Right lobe of liver (tissue), 6 donors: ENCODE data around the gene EFNA5. TPM values are rescaled to one million over a fixed set of nuclear protein-coding genes. Genes with fewer than 3 reads are reported as not detected.

Experiments
- ATAC-seq, 4 donors: fragments of 200-7000 bp; cut with Tn5 transposase; one replicate each; pipeline ENCODE4 v1.9.1; 2020; ENCODE audit warnings: mild to moderate bottlenecking in 4 of 4, moderate library complexity in 4 of 4
- DNase-seq, 3 donors: peaks; one replicate each; pipeline ENCODE4 v3.0.0-alpha.2; 2020
- H3K27ac ChIP-seq, 3 donors: fragments of 200-600 bp; one replicate each; pipeline ENCODE4 v1.8.0; 2022
- H3K27me3 ChIP-seq, 2 donors: fragments of 200-600 bp; one replicate each; pipeline ENCODE4 v1.8.0; 2022
- H3K36me3 ChIP-seq, 4 donors: fragments of 200-600 bp; sonication (generic) in 1 of 4; one replicate each; pipeline versions ENCODE4 v1.5.1 to v1.8.0; 2017 to 2022; ENCODE audit warnings: control low read depth in 1 of 4
- H3K4me1 ChIP-seq, 4 donors: fragments of 200-600 bp; sonication (generic) in 1 of 4; one replicate each; pipeline versions ENCODE4 v1.5.1 to v1.8.0; 2017 to 2022; ENCODE audit warnings: control low read depth in 1 of 4
- H3K4me3 ChIP-seq, 3 donors: fragments of 200-600 bp; one replicate each; pipeline ENCODE4 v1.8.0; 2022
- H3K9me3 ChIP-seq, 4 donors: fragments of 200-600 bp; sonication (generic) in 1 of 4; one replicate each; pipeline versions ENCODE4 v1.5.1 to v1.8.0; 2017 to 2022; ENCODE audit warnings: control low read depth in 1 of 4
- POLR2A ChIP-seq: fragments of 450-650 bp; IDR thresholded peaks from one replicate; pipeline ENCODE4 v1.6.1; 2017; ENCODE audit warnings: antibody characterized with exemption, mild to moderate bottlenecking
- WGBS: methylation state at CpG from one replicate; pipeline ENCODE4 v1.1.6; 2018; ENCODE audit warnings: low coverage, low lambda C conversion rate; ENCODE audit not compliant: insufficient coverage; ENCODE audit errors: missing lambda C conversion rate; 5-methylcytosine and 5-hydroxymethylcytosine counted together
- intact Hi-C, 2 donors: fragments of 100-400 bp; cut with DNase I; formaldehyde crosslinking; loops; one replicate each; pipeline versions ENCODE4 v1.11.2 to v1.14.1; 2022
- total RNA-seq, 6 experiments: library from RNA; depleted of rRNA in 2 of 6; stranded (reverse); fragments of >200 nt in 2 of 6; fragmentation: NEBNext Ultra II Directional in 3 of 6; extraction: Animal tissue kit (Norgen Biotek cat#: 25700) in 3 of 6; gene quantifications; one replicate each; pipeline versions ENCODE4 v1.1.0 to v1.2.4, GENCODE V29; 2016 to 2023
- TF ChIP-seq, protein P1 (sequence below), 4 donors: fragments of 200-600 bp in 3 of 4; fragments of 450-650 bp in 1 of 4; IDR thresholded peaks; one replicate each; pipeline versions ENCODE4 v1.5.1 to v1.8.0; 2016 to 2022; ENCODE audit warnings: antibody characterized with exemption in 4 of 4, mild to moderate bottlenecking in 2 of 4
- donor health status: DM: no; HTN: yes; CAD: no.
- donor health status: DM: no; HTN: no; CAD: no.
- donor health status: DM: no; HTN: no; CAD: no.
- donor health status: DM: no; HTN: yes; CAD: no.
- donor health status: DM: no; HTN: yes; CAD: no.

Gene EFNA5
- total RNA-seq, 6 experiments from 2014 or later: 0.18 to 11.7 (median 1.4) TPM

GRCh38 chr5:107428303-107428813 is 242.4 kb downstream of the EFNA5 start:
- no peaks in the 10 kb centered on the region for H3K9me3 ChIP-seq
- ATAC-seq (no peak), DNase-seq (no peak)
- H3K27ac ChIP-seq: no peak overlapping the region
- TF ChIP-seq, protein P1, sequence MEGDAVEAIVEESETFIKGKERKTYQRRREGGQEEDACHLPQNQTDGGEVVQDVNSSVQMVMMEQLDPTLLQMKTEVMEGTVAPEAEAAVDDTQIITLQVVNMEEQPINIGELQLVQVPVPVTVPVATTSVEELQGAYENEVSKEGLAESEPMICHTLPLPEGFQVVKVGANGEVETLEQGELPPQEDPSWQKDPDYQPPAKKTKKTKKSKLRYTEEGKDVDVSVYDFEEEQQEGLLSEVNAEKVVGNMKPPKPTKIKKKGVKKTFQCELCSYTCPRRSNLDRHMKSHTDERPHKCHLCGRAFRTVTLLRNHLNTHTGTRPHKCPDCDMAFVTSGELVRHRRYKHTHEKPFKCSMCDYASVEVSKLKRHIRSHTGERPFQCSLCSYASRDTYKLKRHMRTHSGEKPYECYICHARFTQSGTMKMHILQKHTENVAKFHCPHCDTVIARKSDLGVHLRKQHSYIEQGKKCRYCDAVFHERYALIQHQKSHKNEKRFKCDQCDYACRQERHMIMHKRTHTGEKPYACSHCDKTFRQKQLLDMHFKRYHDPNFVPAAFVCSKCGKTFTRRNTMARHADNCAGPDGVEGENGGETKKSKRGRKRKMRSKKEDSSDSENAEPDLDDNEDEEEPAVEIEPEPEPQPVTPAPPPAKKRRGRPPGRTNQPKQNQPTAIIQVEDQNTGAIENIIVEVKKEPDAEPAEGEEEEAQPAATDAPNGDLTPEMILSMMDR (IDR thresholded peaks at IDR 0.05): no peak
- no peak for TF ChIP-seq POLR2A
- H3K4me1 ChIP-seq: no peaks in the 10 kb centered on the region
- intact Hi-C loops: no loop called here
- no peak overlapping the region for H3K4me3 ChIP-seq
- WGBS: 45% methylated on average over 4 of the region's 4 CpGs
- no peaks in the 10 kb centered on the region for H3K27me3 ChIP-seq
- no peaks in the 10 kb centered on the region for H3K36me3 ChIP-seq

- 80% methylated on average over 6 of the region's 6 CpGs for WGBS
- H3K4me1 ChIP-seq: no peaks in the 10 kb centered on the region
- TF ChIP-seq, protein P1 (IDR thresholded peaks at IDR 0.05): no peak
- no peak for TF ChIP-seq POLR2A
- H3K36me3 ChIP-seq: no peaks in the 10 kb centered on the region
- ATAC-seq (no peak), DNase-seq (no peak)
- H3K27me3 ChIP-seq: no peaks in the 10 kb centered on the region
- intact Hi-C loops: no loop called here
- no peaks in the 10 kb centered on the region for H3K9me3 ChIP-seq
- no peak overlapping the region for H3K27ac ChIP-seq
- no peak overlapping the region for H3K4me3 ChIP-seq
These were observed 243.9 kb downstream of the EFNA5 start for GRCh38 chr5:107426872-107427271.

DNA sequence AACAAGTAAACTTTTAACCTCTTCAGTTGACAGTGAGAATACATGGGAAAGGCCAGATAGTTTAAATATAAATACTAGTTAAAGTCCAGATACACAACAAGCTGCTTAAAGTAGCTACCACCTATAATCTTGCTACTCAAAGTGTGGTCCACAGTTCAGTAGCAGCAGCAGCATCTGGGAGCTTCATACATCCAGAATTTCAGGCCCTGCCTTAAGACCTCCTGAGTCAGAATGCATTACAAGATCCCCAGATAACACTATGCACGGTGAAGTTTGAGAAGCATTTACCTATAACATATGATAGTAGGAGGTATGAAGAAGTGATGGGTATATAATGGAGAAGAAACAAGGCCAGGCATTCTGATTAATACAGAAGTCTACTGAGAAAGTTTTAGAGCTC is 244.5 kb downstream of the EFNA5 start:
- Histone ChIP-seq H3K36me3 (no peaks in the 10 kb centered on the region), H3K9me3 (no peaks in the 10 kb centered on the region), H3K4me3 (no peak overlapping the region), H3K27ac (no peak overlapping the region), H3K27me3 (no peaks in the 10 kb centered on the region), H3K4me1 (no peaks in the 10 kb centered on the region)
- TF ChIP-seq POLR2A: no peak
- TF ChIP-seq, protein P1 (IDR thresholded peaks at IDR 0.05): no peak
- intact Hi-C loops: no loop called here
- no peak for ATAC-seq
- 0% methylated on average over 1 of the region's 1 CpG for WGBS
- DNase-seq: no peak

DNA sequence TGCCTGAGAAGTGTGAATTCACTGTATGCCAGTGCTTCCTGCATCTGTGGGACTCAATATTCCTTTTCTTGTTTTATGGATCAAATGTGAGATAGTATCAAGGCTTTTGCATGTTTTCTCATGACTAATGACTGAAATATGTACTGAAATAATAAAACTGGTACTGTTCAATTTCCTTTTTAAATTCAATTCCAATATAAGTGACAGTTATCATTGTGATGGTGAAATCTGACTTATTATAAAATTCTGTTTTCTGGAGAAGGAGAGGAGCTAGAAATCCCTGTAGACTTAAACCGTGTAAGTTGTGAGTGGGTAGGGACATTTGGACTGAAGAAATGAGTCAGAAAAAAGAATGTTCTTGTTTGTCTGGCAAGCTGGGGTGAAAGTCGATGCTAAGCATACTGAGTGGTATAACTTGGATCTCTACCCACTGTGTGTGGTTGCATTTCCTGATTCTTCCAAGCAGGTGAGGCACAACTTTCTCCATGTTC is 245.2 kb downstream of the EFNA5 start:
- no peak for ATAC-seq
- 49% methylated on average over 2 of the region's 2 CpGs for WGBS
- no peaks in the 10 kb centered on the region for H3K27me3 ChIP-seq
- H3K4me3 ChIP-seq: no peak overlapping the region
- DNase-seq: no peak
- H3K9me3 ChIP-seq: no peaks in the 10 kb centered on the region
- no peaks in the 10 kb centered on the region for H3K36me3 ChIP-seq
- intact Hi-C loops: no loop called here
- H3K4me1 ChIP-seq: no peaks in the 10 kb centered on the region
- no peak overlapping the region for H3K27ac ChIP-seq
- TF ChIP-seq, protein P1 (IDR thresholded peaks at IDR 0.05): no peak
- TF ChIP-seq POLR2A: no peak

GRCh38 chr5:107424491-107424890 is 246.2 kb downstream of the EFNA5 start:
- 49% methylated on average over 2 of the region's 2 CpGs for WGBS
- no peak for ATAC-seq
- H3K9me3 ChIP-seq: no peaks in the 10 kb centered on the region
- intact Hi-C loops: no loop called here
- no peak overlapping the region for H3K4me3 ChIP-seq
- no peak for TF ChIP-seq POLR2A
- TF ChIP-seq, protein P1 (IDR thresholded peaks at IDR 0.05): no peak
- H3K27ac ChIP-seq: no peak overlapping the region
- no peaks in the 10 kb centered on the region for H3K36me3 ChIP-seq
- no peak for DNase-seq
- no peaks in the 10 kb centered on the region for H3K4me1 ChIP-seq
- no peaks in the 10 kb centered on the region for H3K27me3 ChIP-seq
